GM21526 (cell line): ENCODE data around the gene TXNDC16.
"Not testable (repeated sequence)": the region's sequence is repeated elsewhere in the genome, so short reads cannot be mapped to it uniquely, and the experiment has no call there.

Experiments
- ATAC-seq: cut with Tn5 transposase; IDR thresholded peaks from one replicate; pipeline ENCODE4 v1.9.1; 2021; ENCODE audit warnings: moderate library complexity; ENCODE audit not compliant: unreplicated experiment, low FRiP score

The TXNDC16 gene

GRCh38 chr14:52546318-52546670 lies 6.0 kb downstream of the TXNDC16 start:
- no peak for ATAC-seq

- no peak for ATAC-seq
Measured at GRCh38 chr14:52545584-52546317, 6.6 kb downstream of the TXNDC16 start.

DNA sequence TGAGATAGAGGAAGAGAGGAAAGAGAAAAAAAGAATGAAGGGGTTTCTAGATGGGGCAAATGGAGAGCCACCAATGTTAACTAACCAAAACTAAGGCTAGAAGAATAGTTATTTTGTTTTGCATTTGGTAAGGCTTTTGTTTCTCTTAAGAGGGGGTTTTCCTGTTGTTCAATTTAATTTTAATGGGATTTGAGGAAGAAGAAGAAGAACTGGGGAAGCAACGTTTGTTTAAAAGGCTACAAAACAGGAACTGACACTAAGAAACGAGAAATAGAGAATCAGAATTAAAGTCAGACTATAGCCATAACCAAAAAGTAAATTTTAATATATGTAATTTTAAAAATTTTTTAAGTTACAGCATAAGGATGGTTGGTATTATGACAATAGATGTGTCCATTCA lies 13.7 kb downstream of the TXNDC16 start:
- no peak for ATAC-seq

- ATAC-seq = no peak
Measured at GRCh38 chr14:52536269-52536668, 16.0 kb downstream of the TXNDC16 start.

DNA sequence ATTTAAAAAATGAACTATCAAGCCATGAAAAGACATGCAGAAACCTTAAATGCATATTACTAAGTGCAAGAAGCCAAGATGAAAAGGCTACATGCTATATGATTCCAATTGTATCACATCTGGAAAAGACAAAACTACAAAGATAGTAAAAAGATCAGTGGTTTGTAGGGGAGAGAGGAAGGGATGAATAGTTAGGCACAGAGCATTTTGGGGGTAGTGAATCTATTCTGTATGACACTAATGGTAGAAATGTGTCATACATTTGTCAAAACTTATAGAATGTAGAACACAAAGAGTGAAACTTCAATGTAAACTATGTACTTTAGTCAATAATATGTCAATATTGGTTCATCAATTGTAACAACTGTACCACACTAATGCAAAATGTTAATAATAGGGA lies 20.8 kb downstream of the TXNDC16 start:
- ATAC-seq = no peak

- ATAC-seq = no peak
Measured at GRCh38 chr14:52527052-52527451, 25.3 kb downstream of the TXNDC16 start.

- ATAC-seq = no peak
Measured at GRCh38 chr14:52522581-52523345, 29.5 kb downstream of the TXNDC16 start.

GRCh38 chr14:52522033-52522432 lies 30.3 kb downstream of the TXNDC16 start:
- no peak for ATAC-seq

DNA sequence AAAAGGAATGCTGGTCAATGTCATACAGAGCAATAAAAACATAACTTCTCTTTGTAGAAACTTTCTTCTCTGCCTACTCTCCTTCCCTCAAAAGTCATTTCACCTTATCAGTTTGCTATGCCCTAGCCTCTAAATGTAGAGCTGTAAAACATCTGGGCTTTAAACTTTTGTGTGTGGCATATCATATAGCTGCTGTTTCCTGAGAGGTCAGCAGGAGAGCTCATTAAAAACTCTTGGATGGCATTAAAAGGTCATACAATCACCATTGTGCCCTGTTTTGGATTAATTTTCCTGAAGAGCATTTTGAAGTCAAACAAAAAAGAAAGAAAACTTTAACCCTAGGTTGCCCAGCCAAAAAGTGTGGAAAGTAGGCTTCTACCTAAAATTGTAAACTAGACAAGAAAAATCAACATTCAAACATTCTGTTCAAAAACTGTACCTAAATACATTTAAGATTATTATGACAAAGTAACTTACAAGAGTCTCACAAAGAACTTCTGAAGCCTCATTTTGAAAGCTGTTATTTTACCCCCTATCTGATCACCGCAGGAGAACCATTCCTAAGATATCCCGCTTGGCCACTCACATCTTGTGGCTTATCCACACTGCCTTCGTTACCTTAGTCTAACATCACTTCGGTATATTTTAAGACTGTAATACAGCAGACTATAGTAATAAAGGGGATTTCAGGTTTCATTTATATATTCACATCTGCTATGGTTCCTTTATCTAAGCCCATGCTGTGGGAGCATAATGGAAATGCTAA lies 38.1 kb downstream of the TXNDC16 start:
- ATAC-seq = no peak

GRCh38 chr14:52513249-52513648 lies 39.1 kb downstream of the TXNDC16 start:
- no peak for ATAC-seq

- no peak for ATAC-seq
Measured at GRCh38 chr14:52494444-52494843, 57.9 kb downstream of the TXNDC16 start.

GRCh38 chr14:52485350-52485960 lies 66.8 kb downstream of the TXNDC16 start:
- no peak for ATAC-seq

GRCh38 chr14:52481864-52482263 lies 70.4 kb downstream of the TXNDC16 start:
- no peak for ATAC-seq

DNA sequence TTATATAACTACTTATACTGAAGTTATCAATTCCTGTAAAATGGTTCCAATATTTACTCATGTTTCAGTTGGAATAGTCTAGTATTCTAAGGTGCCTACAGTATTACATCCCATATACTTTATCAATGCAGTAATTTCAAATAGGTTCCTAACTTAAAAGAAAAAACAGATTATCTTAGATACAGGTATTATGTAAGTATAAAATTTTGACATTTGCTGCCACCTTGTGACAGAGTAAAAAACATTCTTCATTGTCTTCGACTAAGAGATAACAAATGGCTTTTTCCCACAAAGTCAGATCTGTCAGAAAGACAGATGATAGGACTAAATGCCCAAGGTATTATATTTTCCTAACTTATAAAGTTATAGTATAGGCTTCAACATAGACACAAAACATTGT lies 78.7 kb downstream of the TXNDC16 start:
- ATAC-seq = no peak

GRCh38 chr14:52472728-52473127 lies 79.6 kb downstream of the TXNDC16 start:
- ATAC-seq = no peak

GRCh38 chr14:52472251-52472650 lies 80.1 kb downstream of the TXNDC16 start:
- ATAC-seq = not testable (repeated sequence)

DNA sequence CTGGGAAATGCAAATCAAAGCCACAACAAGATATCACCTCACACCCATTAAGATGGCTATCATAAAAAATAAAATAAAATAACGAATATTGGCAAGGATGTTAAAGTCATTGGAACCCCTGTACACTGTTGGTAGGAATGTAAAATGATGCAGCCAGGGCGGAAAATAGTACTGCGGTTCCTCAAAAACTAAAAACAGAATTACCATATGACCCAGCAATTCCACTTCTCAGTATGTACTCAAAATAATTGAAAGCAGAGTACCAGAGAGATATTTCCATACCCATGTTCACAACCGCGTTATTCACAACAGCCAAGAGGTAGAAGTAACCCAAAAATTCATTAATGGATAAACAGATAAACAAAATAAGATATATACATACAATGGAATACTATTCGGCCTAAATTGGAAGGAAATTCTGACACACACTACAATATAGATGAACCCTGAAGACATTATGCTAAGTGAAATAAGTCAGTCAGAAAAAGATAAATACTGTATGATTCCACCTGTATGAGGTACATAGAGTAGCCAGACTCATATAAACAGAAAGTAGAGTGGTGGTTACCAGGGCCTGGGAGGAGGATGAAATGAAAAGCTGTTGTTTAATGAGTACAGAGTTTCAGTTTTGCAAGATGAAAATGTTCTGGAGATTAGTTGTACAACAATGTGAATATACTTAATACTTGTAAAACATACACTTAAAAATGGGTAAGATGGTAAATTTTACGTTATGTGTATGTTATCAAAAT lies 84.6 kb downstream of the TXNDC16 start:
- no peak for ATAC-seq

DNA sequence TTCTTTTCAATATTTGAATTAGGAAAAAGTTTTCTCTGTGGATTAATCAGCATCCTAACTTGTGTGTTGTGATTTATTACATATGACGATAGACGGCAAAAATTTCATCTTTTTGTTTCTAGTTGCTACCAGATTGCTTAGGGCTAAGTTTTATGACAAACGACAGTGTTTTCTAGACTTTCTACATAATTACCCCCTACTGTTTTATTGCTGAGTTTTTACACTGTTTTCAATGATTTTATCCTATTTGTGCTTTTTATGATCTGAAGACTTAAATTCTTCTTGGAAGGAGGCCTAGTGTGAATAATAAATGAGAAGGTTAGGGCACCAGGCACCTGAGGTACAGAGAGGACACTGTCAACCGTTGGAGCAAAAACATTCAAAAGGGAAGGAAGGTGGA lies 88.1 kb downstream of the TXNDC16 start:
- ATAC-seq = no peak

DNA sequence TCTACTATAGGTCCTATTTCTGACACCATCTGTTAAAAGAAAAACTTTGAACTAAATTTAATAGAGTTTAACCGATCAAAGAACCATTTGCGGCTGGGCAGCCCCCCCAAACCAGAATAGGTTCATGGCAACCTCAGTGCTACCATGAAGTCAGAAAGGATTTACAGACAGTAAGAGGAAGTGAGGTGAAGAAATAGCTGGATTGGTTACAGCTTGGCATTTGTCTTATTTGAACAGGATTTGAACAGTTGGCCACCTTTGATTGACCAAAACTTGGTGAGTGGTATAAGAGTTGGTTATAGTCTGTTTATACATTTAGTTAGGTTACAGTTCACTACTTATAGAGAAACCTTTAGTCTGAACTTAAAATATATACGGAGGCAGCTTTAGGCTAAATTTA lies 88.9 kb downstream of the TXNDC16 start:
- no peak for ATAC-seq

DNA sequence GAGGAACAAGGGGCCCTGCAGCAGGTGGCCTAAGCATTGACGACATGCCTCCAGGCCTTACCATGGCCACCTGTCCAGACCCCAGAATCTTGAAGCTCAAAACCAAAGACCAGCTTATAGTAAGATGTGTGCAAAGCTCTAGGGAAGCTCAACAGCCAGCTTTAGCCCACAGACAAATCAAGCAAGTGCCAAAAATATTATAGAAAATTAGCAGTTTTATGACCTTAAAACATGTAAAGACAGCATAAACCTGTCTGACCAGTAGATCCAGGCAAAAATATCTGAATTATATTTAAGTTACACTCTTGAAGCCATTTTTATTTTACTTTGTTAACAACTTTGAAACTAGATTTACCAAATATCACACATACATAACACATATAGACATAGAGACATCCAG lies 90.6 kb downstream of the TXNDC16 start:
- ATAC-seq = no peak
